Cardiac muscle cell (in vitro differentiated cells and primary cell): ENCODE results near the gene TRIML1. TPM values are rescaled to one million over a fixed set of nuclear protein-coding genes. Genes with fewer than 3 reads are reported as not detected.

Experiments
- DNase-seq, 2 donors: peaks; one replicate each; pipeline versions ENCODE4 v3.0.0 to v3.0.0-alpha.2; 2010 to 2017; ENCODE audit warnings: low read depth in 1 of 2, low spot score in 1 of 2
- H3K27ac ChIP-seq: fragments of 200-600 bp; sonication (generic); 2 replicates; pipeline ENCODE4 v1.5.1; 2016
- H3K27me3 ChIP-seq: fragments of 200-600 bp; sonication (generic); 2 replicates; pipeline ENCODE4 v1.6.0; 2016; ENCODE audit warnings: control low read depth
- H3K36me3 ChIP-seq: fragments of 200-600 bp; sonication (generic); 2 replicates; pipeline ENCODE4 v1.5.1; 2016; ENCODE audit warnings: control low read depth
- H3K4me1 ChIP-seq: fragments of 200-600 bp; sonication (generic); 2 replicates; pipeline ENCODE4 v1.8.1; 2017; ENCODE audit warnings: low read depth, mild to moderate bottlenecking, mixed run types
- H3K4me3 ChIP-seq: fragments of 200-600 bp; sonication (generic); 2 replicates; pipeline ENCODE4 v1.5.1; 2016; ENCODE audit warnings: mild to moderate bottlenecking
- H3K9me3 ChIP-seq: fragments of 200-600 bp; sonication (generic); 2 replicates; pipeline ENCODE4 v1.5.1; 2017; ENCODE audit warnings: low read depth, mild to moderate bottlenecking, control low read depth
- polyA plus RNA-seq: library from polyadenylated mRNA; unstranded; fragments of >200 nt; fragmentation: Nextera tagmentation; extraction: Ambion mirVana; gene quantifications from 2 replicates; pipeline ENCODE4 v1.2.1, GENCODE V29; 2016
- total RNA-seq: library from RNA; depleted of rRNA; stranded (reverse); fragments of >200 nt; gene quantifications from 2 replicates; pipeline ENCODE4 v1.2.3, GENCODE V29; 2016
- TF ChIP-seq, protein P1 (sequence below): IDR thresholded peaks from 2 replicates; pipeline ENCODE4 v1.5.1; 2012; ENCODE audit warnings: low read depth, mild to moderate bottlenecking, low read length

TRIML1 gene
- total and polyA plus RNA-seq, 2 experiments from 2014 or later, result not detected

DNA sequence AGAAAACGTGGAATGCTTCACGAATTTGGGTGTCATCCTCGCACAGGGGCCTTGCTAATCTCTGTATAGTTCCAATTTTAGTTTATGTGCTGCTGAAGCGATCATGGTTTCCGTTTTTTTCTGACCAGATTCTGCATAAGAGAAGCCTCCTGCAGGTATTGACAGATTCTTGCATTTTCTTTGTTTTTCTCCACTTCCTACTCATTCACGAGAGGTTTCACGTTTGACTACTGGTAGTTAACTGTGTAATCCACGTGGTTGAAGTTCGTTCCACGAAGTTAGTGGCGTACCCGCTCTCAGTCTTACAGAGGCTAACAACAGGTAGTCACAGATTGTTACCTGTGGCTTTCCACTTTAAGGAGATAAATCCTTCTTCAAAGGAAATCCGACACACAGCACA, 17.7 kb upstream of the TRIML1 start:
- TF ChIP-seq, protein P1, sequence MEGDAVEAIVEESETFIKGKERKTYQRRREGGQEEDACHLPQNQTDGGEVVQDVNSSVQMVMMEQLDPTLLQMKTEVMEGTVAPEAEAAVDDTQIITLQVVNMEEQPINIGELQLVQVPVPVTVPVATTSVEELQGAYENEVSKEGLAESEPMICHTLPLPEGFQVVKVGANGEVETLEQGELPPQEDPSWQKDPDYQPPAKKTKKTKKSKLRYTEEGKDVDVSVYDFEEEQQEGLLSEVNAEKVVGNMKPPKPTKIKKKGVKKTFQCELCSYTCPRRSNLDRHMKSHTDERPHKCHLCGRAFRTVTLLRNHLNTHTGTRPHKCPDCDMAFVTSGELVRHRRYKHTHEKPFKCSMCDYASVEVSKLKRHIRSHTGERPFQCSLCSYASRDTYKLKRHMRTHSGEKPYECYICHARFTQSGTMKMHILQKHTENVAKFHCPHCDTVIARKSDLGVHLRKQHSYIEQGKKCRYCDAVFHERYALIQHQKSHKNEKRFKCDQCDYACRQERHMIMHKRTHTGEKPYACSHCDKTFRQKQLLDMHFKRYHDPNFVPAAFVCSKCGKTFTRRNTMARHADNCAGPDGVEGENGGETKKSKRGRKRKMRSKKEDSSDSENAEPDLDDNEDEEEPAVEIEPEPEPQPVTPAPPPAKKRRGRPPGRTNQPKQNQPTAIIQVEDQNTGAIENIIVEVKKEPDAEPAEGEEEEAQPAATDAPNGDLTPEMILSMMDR, result no peak
- Histone ChIP-seq H3K27ac (no peak overlapping the region), H3K4me1 (no peaks in the 10 kb centered on the region), H3K36me3 (no peaks in the 10 kb centered on the region), H3K4me3 (no peak overlapping the region), H3K27me3 (no peaks in the 10 kb centered on the region), H3K9me3 (no peaks in the 10 kb centered on the region)
- DNase-seq, result no peak

DNA sequence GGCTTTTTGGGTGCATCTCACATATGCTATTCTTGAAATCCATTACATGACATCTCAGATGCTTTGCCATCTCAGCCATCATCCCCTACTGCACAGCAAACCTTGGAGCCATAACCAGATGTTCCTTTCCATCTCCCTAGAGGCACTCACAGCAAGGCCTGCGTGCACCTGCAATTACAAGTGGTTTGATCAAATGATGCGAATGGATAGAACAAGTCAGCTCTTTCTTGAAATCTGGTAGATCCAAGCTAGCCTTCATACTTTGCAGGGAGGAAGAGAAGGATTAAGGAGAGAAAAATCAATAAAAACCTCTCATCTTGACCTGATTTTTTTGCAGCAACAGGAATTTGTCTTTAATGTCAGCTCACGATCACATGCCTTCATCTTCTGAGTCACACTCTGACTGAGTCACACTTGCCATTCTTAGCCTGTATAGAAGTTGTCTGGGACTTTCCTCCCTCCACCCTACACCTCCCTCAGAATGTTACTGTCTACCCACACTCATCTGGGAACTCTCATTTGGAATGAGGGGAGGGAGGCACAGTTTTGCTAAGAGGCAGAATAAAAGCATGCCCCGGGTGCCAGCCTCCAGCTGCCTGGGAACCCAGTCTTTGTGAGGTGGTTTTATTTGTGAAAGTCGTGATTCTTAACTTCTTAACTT, 11.9 kb upstream of the TRIML1 start:
- DNase-seq, result peak in 1 of 2 donors; percentile 29
- Histone ChIP-seq H3K27me3 (no peaks in the 10 kb centered on the region), H3K9me3 (no peaks in the 10 kb centered on the region), H3K4me3 (no peak overlapping the region), H3K4me1 (no peaks in the 10 kb centered on the region), H3K36me3 (no peaks in the 10 kb centered on the region), H3K27ac (no peak overlapping the region)
- TF ChIP-seq, protein P1, result no peak

DNA sequence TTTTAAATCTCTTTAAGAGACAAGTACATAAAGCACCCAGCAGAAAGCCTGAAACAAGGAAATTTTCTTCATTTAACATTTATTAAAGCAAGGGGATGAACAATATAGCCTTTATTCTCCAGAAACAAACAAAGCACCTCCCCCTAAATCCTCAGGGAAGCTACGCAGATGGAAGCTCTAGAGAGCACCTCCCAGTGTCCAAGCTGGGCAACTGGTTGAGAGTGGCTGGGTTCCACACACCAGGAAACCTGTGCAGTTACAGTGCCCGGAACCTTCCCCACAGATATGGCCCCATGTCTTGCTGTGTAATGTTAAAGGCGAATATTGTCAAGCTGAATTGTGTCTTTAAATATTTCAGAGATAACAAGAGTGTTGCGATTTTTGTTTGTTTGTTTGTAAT, 8.9 kb upstream of the TRIML1 start:
- Histone ChIP-seq H3K4me3 (no peak overlapping the region), H3K36me3 (no peaks in the 10 kb centered on the region), H3K27me3 (no peaks in the 10 kb centered on the region), H3K9me3 (no peaks in the 10 kb centered on the region), H3K27ac (no peak overlapping the region), H3K4me1 (no peaks in the 10 kb centered on the region)
- TF ChIP-seq, protein P1, result no peak
- no peak for DNase-seq

DNA sequence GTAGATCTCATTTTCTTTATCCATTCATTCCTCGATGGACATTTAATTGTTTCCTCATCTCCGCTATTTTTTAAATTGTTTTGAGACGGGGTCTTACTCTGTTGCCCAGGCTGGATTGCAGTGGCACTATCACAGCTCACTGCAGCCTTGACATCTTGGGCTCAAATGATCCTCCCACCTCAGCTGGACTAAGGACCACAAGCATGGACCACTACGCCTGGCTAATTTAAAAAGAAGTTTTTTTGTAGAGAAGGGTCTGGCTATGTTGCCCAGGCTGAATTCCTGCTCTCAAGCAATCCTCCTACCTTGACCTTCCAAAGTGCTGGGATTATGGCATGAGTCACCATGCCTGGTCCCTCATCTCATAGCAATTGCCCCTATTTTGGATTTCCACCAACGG, 7.0 kb upstream of the TRIML1 start:
- H3K27ac ChIP-seq, result no peak overlapping the region
- no peaks in the 10 kb centered on the region for H3K27me3 ChIP-seq
- no peak overlapping the region for H3K4me3 ChIP-seq
- H3K4me1 ChIP-seq, result no peaks in the 10 kb centered on the region
- TF ChIP-seq, protein P1, result no peak
- no peaks in the 10 kb centered on the region for H3K36me3 ChIP-seq
- no peak for DNase-seq
- H3K9me3 ChIP-seq, result no peaks in the 10 kb centered on the region

DNA sequence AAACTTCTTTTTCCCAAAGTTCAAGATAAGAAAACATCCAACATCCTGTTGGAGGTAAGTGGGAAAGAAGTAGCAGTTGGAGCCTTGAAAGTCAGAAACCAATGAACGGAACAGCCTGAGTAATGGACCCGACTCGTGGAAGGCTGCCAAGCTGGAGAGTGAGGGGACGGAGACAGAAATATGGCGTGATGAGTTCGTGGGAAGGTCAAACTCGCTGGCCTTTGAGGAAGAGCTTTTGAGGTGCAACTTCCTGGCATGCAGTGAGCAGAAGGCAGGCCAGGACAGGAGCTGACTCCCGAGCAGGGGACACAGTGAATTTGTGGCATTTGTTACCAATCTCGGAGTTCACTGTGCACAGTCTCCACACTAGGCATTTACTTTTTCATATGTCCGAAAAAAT, 1.0 kb upstream of the TRIML1 start:
- H3K4me1 ChIP-seq, result no peaks in the 10 kb centered on the region
- H3K27me3 ChIP-seq, result no peaks in the 10 kb centered on the region
- H3K9me3 ChIP-seq, result no peaks in the 10 kb centered on the region
- TF ChIP-seq, protein P1, result no peak
- H3K27ac ChIP-seq, result no peak overlapping the region
- no peak for DNase-seq
- no peaks in the 10 kb centered on the region for H3K36me3 ChIP-seq
- no peak overlapping the region for H3K4me3 ChIP-seq
